Adrenal gland (tissue), 12 donors: ENCODE results near the gene MTHFD1L. TPM values are rescaled to one million over a fixed set of nuclear protein-coding genes. Genes with fewer than 3 reads are reported as not detected.

Experiments
- DNase-seq, 7 donors: peaks; one replicate each; pipeline ENCODE4 v3.0.0-alpha.2; 2019 to 2020
- H3K27ac ChIP-seq, 5 donors: fragments of 200-600 bp; sonication (generic) in 4 of 5; 1 replicate in 3 of 5; 2 replicates in 2 of 5; pipeline versions ENCODE4 v1.5.1 to v1.8.0; 2016 to 2020; ENCODE audit warnings: mild to moderate bottlenecking in 1 of 5
- H3K27me3 ChIP-seq: fragments of 200-600 bp; 2 replicates; pipeline ENCODE4 v1.8.0; 2021
- H3K36me3 ChIP-seq, 2 donors: fragments of 200-600 bp; replicated peaks in 1 of 2; 1 replicate in 1 of 2; 2 replicates in 1 of 2; pipeline versions ENCODE4 v1.5.1 to v1.8.0; 2018 to 2022
- H3K4me1 ChIP-seq, 2 donors: fragments of 200-600 bp; replicated peaks in 1 of 2; 1 replicate in 1 of 2; 2 replicates in 1 of 2; pipeline versions ENCODE4 v1.5.1 to v1.8.0; 2018 to 2021
- H3K4me3 ChIP-seq, 4 donors: fragments of 200-600 bp; sonication (generic) in 3 of 4; one replicate each; pipeline ENCODE4 v1.5.1; 2016 to 2018
- H3K9me3 ChIP-seq, 3 donors: fragments of 200-600 bp; sonication (generic) in 1 of 3; replicated peaks in 1 of 3; 1 replicate in 2 of 3; 2 replicates in 1 of 3; pipeline versions ENCODE4 v1.5.1 to v1.8.0; 2016 to 2021
- POLR2A ChIP-seq, 2 donors: fragments of 450-650 bp; IDR thresholded peaks; one replicate each; pipeline ENCODE4 v1.6.1; 2017; ENCODE audit warnings: antibody characterized with exemption in 2 of 2, mild to moderate bottlenecking in 2 of 2, moderate library complexity in 1 of 2
- WGBS, 4 donors: extraction: QIAGEN DNeasy Blood & Tissue Kit in 2 of 4; methylation state at CpG; one replicate each; pipeline versions ENCODE4 v1.1.5 to v1.1.7; 2013 to 2017; 5-methylcytosine and 5-hydroxymethylcytosine counted together
- intact Hi-C, 2 donors: fragments of 100-400 bp; cut with DNase I; formaldehyde crosslinking; loops; one replicate each; pipeline versions ENCODE4 v1.14.1 to v1.15.0; 2022 to 2023
- polyA plus RNA-seq, 3 donors: library from polyadenylated mRNA; stranded (reverse); fragments of 200-250 nt in 2 of 3; fragments of 350-450 nt in 1 of 3; fragmentation: Illumina TruSeq in 1 of 3; extraction: RNeasy Lipid Tissue Mini Kit (QIAGEN cat#74804) in 1 of 3; gene quantifications; one replicate each; pipeline ENCODE4 v1.2.3, GENCODE V29; 2013 to 2014
- total RNA-seq, 9 donors: library from RNA; depleted of rRNA in 4 of 9; stranded (reverse); fragments of >200 nt in 4 of 9; fragments of 120-200 nt in 1 of 9; fragmentation: NEBNext Ultra II Directional in 1 of 9; extraction: Animal tissue kit (Norgen Biotek cat#: 25700) in 1 of 9; gene quantifications; one replicate each; pipeline versions ENCODE4 v1.1.0 to v1.2.4, GENCODE V29; 2013 to 2023
- TF ChIP-seq, protein P1 (sequence below), 6 experiments: fragments of 450-650 bp in 4 of 6; fragments of 200-600 bp in 2 of 6; sonication (generic) in 1 of 6; IDR thresholded peaks; 1 replicate in 5 of 6; 2 replicates in 1 of 6; pipeline versions ENCODE4 v1.5.1 to v1.8.0; 2016 to 2021; ENCODE audit warnings: antibody characterized with exemption in 6 of 6, mild to moderate bottlenecking in 2 of 6, moderate library complexity in 1 of 6
- donor health status: healthy with polysubstance abuse.
- donor health status: Bipolar disorder and iron deficiency.
- donor health status: DM: yes; HTN: yes; CAD: no.
- donor health status: DM: no; HTN: no; CAD: no.
- donor health status: DM: no; HTN: no; CAD: no.
- donor health status: DM: yes; HTN: yes; CAD: no.

MTHFD1L gene
- total and polyA plus RNA-seq, 12 donors: 8.5 to 28.8 (median 18.1) TPM

DNA sequence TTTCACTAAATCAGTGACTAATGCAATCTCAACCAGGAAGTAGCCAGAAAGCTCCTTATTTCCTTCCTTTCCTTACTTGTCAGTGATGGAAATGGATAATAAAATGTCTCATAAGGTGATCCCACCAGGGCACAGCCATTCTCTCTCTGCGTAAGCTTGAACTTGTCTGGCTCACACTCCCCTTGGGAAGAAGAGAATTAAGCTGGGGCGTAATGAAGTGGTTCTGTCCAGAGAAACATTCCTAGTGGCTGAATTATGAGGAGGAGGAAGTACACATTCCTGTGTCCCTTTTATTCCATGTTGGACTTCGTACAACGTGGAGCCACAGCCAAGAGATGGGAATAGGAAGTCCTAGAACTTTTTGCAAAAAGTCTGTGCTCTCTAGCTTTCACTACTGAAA, 93.7 kb downstream of the MTHFD1L start:
- H3K9me3 ChIP-seq: no peaks in the 10 kb centered on the region
- no peaks in the 10 kb centered on the region for H3K36me3 ChIP-seq
- H3K4me3 ChIP-seq: no peak overlapping the region
- no peaks in the 10 kb centered on the region for H3K27me3 ChIP-seq
- 40 to 69% (median 60%) methylated on average over 4 of the region's 4 CpGs for WGBS, 4 donors
- DNase-seq: no peak
- no peaks in the 10 kb centered on the region for H3K4me1 ChIP-seq
- intact Hi-C loops: no loop called here
- peak overlapping the region in 1 of 5 donors; percentile 6 for H3K27ac ChIP-seq
- TF ChIP-seq, protein P1, sequence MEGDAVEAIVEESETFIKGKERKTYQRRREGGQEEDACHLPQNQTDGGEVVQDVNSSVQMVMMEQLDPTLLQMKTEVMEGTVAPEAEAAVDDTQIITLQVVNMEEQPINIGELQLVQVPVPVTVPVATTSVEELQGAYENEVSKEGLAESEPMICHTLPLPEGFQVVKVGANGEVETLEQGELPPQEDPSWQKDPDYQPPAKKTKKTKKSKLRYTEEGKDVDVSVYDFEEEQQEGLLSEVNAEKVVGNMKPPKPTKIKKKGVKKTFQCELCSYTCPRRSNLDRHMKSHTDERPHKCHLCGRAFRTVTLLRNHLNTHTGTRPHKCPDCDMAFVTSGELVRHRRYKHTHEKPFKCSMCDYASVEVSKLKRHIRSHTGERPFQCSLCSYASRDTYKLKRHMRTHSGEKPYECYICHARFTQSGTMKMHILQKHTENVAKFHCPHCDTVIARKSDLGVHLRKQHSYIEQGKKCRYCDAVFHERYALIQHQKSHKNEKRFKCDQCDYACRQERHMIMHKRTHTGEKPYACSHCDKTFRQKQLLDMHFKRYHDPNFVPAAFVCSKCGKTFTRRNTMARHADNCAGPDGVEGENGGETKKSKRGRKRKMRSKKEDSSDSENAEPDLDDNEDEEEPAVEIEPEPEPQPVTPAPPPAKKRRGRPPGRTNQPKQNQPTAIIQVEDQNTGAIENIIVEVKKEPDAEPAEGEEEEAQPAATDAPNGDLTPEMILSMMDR (IDR thresholded peaks at IDR 0.05): no peak
- no peak for TF ChIP-seq POLR2A (IDR thresholded peaks at IDR 0.05)

DNA sequence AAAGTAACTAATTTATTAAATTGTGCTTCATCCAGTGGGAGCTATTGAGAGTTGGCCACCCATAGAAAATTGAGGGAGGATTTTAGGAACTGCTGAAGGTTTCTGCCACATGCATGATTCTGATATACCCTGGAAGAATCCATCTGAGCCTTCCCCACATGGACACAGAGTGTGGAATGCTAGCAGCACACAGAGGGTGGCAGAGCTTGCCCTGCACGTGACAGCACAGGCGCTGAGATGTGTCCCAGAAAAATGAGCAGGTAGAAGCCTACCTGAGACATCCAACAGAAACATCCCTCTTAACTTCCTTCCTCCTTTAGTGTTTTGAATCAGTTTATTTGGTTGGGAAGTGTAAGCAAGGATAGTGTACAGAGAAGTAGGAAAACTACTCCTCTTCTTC, 96.9 kb downstream of the MTHFD1L start:
- intact Hi-C loops: no loop called here
- Histone ChIP-seq H3K27me3 (no peaks in the 10 kb centered on the region), H3K4me3 (no peak overlapping the region), H3K36me3 (no peaks in the 10 kb centered on the region), H3K9me3 (no peaks in the 10 kb centered on the region), H3K4me1 (no peaks in the 10 kb centered on the region), H3K27ac (no peak overlapping the region)
- 96 to 100% (median 98%) methylated on average over 2 of the region's 2 CpGs for WGBS, 4 donors
- no peak for DNase-seq
- TF ChIP-seq, protein P1 (IDR thresholded peaks at IDR 0.05): no peak
- no peak for TF ChIP-seq POLR2A (IDR thresholded peaks at IDR 0.05)

DNA sequence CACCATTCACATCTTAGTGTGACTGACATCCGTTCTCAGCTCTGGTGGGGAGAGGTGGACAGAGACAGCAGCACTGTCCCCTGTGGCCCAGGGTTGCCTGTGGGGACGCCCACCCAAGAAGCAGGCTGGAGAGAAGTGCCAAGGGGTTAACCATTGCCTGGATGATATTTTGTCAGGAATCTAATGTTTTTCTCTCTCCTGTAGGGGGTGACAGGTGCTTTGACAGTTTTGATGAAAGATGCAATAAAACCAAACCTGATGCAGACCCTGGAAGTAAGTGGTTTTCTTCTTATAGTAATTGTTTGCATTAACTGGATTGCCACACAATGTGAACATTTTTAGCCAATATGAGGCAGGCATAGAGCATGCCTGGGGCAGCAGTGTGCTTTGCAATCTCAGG, 99.3 kb downstream of the MTHFD1L start:
- Histone ChIP-seq H3K4me3 (no peak overlapping the region), H3K36me3 (no peaks in the 10 kb centered on the region), H3K4me1 (no peaks in the 10 kb centered on the region), H3K9me3 (no peaks in the 10 kb centered on the region), H3K27me3 (no peaks in the 10 kb centered on the region), H3K27ac (no peak overlapping the region)
- TF ChIP-seq, protein P1 (IDR thresholded peaks at IDR 0.05): no peak
- no peak for TF ChIP-seq POLR2A (IDR thresholded peaks at IDR 0.05)
- intact Hi-C loops: no loop called here
- 92 to 100% (median 95%) methylated on average over 2 of the region's 2 CpGs for WGBS, 4 donors
- DNase-seq: no peak

DNA sequence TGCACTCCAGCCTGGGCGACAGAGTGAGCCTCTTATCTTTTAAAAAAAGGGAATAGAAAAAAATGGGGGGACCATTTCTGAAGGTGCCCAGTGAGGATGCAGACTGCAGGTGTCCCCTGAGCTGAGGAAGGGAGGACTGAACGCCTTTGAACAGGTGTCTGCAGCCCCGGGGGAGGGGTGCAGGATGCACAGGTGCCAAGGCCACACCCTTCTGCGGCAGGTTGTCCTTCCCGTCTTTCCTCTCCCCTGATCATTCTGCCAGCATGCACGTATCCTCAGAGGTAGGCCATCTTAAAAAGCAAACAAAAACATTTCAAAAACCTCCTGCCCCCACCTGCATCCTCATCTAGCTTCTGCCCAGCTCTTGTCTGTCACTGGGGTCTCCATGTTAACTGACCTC, 101.3 kb downstream of the MTHFD1L start:
- Histone ChIP-seq H3K27me3 (no peaks in the 10 kb centered on the region), H3K4me3 (no peak overlapping the region), H3K27ac (no peak overlapping the region), H3K9me3 (no peaks in the 10 kb centered on the region), H3K36me3 (no peaks in the 10 kb centered on the region), H3K4me1 (no peaks in the 10 kb centered on the region)
- TF ChIP-seq, protein P1 (IDR thresholded peaks at IDR 0.05): no peak
- no peak for TF ChIP-seq POLR2A (IDR thresholded peaks at IDR 0.05)
- 91 to 95% (median 93%) methylated on average over 5 to 6 of the region's 6 CpGs for WGBS, 4 donors
- intact Hi-C loops: no loop called here
- DNase-seq: no peak
